WTC11 (cell line): ENCODE data around the gene KRTAP4-16.

Experiments used
- MYBL2 ChIP-seq: sonication (generic); formaldehyde crosslinking; IDR thresholded peaks from 2 replicates; pipeline ENCODE4 v1.8.1; 2023; ENCODE audit warnings: mild to moderate bottlenecking, moderate library complexity, missing genetic modification reagents
- ZBTB21 ChIP-seq: sonication (generic); formaldehyde crosslinking; IDR thresholded peaks from 2 replicates; pipeline ENCODE4 v1.8.1; 2023; ENCODE audit warnings: mild to moderate bottlenecking, missing genetic modification reagents, borderline replicate concordance
- TF ChIP-seq, protein P1 (sequence below): sonication (generic); formaldehyde crosslinking; IDR thresholded peaks from 2 replicates; pipeline ENCODE4 v1.8.1; 2022; ENCODE audit warnings: mild to moderate bottlenecking, moderate library complexity, missing genetic modification reagents
- TF ChIP-seq, protein P2 (sequence below): fragments of 200-600 bp; IDR thresholded peaks from 2 replicates; pipeline ENCODE4 v1.8.0; 2022; ENCODE audit warnings: antibody characterized with exemption
- TF ChIP-seq, protein P3 (sequence below): sonication (generic); formaldehyde crosslinking; IDR thresholded peaks from 2 replicates; pipeline ENCODE4 v1.8.1; 2022; ENCODE audit warnings: low read depth, missing genetic modification reagents, borderline replicate concordance
- TF ChIP-seq, protein P4 (sequence below): sonication (generic); formaldehyde crosslinking; IDR thresholded peaks from 2 replicates; pipeline ENCODE4 v1.8.1; 2022; ENCODE audit warnings: mild to moderate bottlenecking, missing genetic modification reagents, moderate library complexity, borderline replicate concordance
- TF ChIP-seq, protein P5 (sequence below): sonication (generic); formaldehyde crosslinking; IDR thresholded peaks from 2 replicates; pipeline ENCODE4 v1.8.1; 2023; ENCODE audit warnings: mild to moderate bottlenecking, missing genetic modification reagents, moderate library complexity

DNA sequence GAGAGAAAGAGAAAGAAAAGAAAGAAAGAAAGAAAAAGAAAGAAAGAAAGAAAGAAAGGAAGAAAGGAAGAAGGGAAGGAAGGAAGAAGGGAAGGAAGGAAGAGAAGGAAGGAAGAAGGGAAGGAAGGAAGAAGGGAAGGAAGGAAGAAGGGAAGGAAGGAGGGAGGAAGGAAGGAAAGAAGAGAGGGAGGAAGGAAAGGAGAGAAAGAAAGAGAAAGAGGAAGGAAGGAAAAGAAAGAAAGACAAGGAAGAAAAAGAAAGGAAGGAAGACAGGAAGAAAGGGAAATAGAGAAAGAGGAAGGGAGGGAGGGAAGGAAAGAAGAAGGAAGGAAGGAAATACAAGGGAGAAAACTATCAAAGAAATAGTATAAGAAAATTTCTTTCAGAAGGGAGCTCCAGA is 25.2 kb downstream of the KRTAP4-16 start:
- TF ChIP-seq, protein P1, sequence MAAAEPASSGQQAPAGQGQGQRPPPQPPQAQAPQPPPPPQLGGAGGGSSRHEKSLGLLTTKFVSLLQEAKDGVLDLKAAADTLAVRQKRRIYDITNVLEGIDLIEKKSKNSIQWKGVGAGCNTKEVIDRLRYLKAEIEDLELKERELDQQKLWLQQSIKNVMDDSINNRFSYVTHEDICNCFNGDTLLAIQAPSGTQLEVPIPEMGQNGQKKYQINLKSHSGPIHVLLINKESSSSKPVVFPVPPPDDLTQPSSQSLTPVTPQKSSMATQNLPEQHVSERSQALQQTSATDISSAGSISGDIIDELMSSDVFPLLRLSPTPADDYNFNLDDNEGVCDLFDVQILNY (CRISPR knock-in tag) = no peak
- TF ChIP-seq, protein P2, sequence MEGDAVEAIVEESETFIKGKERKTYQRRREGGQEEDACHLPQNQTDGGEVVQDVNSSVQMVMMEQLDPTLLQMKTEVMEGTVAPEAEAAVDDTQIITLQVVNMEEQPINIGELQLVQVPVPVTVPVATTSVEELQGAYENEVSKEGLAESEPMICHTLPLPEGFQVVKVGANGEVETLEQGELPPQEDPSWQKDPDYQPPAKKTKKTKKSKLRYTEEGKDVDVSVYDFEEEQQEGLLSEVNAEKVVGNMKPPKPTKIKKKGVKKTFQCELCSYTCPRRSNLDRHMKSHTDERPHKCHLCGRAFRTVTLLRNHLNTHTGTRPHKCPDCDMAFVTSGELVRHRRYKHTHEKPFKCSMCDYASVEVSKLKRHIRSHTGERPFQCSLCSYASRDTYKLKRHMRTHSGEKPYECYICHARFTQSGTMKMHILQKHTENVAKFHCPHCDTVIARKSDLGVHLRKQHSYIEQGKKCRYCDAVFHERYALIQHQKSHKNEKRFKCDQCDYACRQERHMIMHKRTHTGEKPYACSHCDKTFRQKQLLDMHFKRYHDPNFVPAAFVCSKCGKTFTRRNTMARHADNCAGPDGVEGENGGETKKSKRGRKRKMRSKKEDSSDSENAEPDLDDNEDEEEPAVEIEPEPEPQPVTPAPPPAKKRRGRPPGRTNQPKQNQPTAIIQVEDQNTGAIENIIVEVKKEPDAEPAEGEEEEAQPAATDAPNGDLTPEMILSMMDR = no peak
- TF ChIP-seq ZBTB21 (CRISPR knock-in tag) (no peak), MYBL2 (CRISPR knock-in tag) (no peak)
- TF ChIP-seq, protein P3, sequence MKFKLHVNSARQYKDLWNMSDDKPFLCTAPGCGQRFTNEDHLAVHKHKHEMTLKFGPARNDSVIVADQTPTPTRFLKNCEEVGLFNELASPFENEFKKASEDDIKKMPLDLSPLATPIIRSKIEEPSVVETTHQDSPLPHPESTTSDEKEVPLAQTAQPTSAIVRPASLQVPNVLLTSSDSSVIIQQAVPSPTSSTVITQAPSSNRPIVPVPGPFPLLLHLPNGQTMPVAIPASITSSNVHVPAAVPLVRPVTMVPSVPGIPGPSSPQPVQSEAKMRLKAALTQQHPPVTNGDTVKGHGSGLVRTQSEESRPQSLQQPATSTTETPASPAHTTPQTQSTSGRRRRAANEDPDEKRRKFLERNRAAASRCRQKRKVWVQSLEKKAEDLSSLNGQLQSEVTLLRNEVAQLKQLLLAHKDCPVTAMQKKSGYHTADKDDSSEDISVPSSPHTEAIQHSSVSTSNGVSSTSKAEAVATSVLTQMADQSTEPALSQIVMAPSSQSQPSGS (CRISPR knock-in tag) = no peak
- TF ChIP-seq, protein P4, sequence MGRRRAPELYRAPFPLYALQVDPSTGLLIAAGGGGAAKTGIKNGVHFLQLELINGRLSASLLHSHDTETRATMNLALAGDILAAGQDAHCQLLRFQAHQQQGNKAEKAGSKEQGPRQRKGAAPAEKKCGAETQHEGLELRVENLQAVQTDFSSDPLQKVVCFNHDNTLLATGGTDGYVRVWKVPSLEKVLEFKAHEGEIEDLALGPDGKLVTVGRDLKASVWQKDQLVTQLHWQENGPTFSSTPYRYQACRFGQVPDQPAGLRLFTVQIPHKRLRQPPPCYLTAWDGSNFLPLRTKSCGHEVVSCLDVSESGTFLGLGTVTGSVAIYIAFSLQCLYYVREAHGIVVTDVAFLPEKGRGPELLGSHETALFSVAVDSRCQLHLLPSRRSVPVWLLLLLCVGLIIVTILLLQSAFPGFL (CRISPR knock-in tag) = no peak
- TF ChIP-seq, protein P5, sequence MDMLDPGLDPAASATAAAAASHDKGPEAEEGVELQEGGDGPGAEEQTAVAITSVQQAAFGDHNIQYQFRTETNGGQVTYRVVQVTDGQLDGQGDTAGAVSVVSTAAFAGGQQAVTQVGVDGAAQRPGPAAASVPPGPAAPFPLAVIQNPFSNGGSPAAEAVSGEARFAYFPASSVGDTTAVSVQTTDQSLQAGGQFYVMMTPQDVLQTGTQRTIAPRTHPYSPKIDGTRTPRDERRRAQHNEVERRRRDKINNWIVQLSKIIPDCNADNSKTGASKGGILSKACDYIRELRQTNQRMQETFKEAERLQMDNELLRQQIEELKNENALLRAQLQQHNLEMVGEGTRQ (CRISPR knock-in tag) = no peak
